ENCODE measurements around the gene HNRNPC. TPM values are rescaled to one million over a fixed set of nuclear protein-coding genes. Genes with fewer than 3 reads are reported as not detected.

HNRNPC gene
- total RNA-seq, 4 donors from 2014 or later = 380 to 454 (median 419) TPM

DNA sequence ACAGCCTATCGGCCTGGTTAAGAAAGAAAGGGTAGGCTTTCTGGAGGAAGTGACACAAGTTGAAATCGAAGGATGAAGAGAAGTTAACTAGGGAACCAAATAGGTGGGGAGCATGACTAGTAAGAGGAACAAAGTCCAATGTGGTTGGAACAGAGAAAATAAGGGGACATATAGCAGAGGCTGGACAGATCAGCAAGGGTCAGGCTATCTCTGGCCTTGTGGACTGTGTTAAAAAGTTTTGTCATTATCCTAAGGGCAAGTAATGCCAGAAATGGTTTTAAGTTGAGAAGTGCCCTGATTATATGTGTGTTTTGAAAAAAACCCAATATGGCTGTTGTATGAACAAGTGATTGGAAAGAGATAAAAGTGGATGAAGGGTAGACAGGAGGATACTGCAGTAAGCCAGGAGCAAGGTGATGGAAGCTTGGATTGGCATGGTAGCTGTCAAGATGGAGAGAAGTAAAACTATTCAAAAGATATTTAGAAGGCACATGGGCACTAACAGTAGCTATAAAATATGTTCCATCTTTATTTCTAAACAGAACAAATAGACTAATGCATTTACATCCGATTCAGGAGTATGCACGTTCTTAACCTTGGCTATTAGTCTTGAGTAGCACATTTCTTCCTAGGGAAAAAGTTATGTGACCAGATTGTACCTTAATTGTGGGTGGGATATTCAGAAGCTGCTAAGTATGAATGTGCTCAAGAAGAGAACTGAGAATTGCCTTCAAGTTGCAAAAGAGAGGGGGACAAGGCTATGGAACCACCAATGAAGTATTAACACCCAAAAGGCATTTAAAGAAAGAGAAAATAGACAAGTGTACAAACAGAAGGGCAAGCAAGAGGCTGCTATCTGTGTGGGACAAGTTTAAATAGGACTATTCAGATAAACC is 66.5 kb downstream of the HNRNPC start:
- Histone ChIP-seq H3K27ac (no peak overlapping the region), H3K27me3 (no peaks in the 10 kb centered on the region), H3K4me1 (peaks cover 18 to 19% of the 10 kb centered on the region in 2 donors), H3K36me3 (peaks cover 8% of the 10 kb centered on the region in 2 donors), H3K9me3 (no peaks in the 10 kb centered on the region), H3K4me3 (replicated peaks in 1 of 3) (no peak overlapping the region)
- no peak for DNase-seq
- whole genome bisulfite sequencing, 2 donors = 90 to 94% methylated on average over 4 of the region's 4 CpGs
- intact Hi-C loops (cut with DNase I) = no loop called here
- TF ChIP-seq, protein P1, sequence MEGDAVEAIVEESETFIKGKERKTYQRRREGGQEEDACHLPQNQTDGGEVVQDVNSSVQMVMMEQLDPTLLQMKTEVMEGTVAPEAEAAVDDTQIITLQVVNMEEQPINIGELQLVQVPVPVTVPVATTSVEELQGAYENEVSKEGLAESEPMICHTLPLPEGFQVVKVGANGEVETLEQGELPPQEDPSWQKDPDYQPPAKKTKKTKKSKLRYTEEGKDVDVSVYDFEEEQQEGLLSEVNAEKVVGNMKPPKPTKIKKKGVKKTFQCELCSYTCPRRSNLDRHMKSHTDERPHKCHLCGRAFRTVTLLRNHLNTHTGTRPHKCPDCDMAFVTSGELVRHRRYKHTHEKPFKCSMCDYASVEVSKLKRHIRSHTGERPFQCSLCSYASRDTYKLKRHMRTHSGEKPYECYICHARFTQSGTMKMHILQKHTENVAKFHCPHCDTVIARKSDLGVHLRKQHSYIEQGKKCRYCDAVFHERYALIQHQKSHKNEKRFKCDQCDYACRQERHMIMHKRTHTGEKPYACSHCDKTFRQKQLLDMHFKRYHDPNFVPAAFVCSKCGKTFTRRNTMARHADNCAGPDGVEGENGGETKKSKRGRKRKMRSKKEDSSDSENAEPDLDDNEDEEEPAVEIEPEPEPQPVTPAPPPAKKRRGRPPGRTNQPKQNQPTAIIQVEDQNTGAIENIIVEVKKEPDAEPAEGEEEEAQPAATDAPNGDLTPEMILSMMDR (IDR thresholded peaks at IDR 0.05) = no peak

DNA sequence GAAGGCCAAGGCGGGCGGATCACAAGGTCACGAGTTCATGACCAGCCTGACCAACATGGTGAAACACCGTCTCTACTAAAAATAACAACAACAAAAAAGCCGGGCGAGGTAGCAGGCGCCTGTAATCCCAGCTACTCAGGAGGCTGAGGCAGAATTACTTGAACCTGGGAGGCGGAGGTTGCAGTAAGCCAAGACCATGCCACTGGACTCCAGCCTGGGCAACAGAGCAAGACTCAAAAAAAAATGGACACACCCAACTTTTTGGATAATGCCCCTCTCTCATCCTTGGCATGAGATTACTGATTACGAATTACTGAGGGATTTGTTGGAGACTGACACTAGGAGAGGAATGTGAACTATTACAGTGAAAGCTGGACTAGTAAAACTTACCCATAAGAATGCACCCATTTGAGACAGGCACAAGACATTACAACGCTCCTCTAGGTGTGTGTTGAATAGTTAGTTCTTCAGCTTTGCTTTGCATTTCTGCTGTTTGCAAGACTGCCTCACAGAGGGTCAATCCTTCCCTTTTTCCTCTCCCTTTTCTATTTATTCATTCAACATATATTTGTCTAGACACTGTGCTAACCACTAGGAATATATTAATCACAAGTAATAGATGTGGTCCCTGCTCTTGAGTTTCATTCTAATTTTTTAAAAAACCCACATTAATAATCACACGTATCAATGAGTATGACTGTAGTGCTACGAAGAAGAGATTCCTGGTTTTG is 67.3 kb downstream of the HNRNPC start:
- Histone ChIP-seq H3K27ac (no peak overlapping the region), H3K9me3 (no peaks in the 10 kb centered on the region), H3K36me3 (no peaks in the 10 kb centered on the region), H3K4me1 (peaks cover 14% of the 10 kb centered on the region in 2 donors), H3K27me3 (no peaks in the 10 kb centered on the region), H3K4me3 (replicated peaks in 1 of 3) (no peak overlapping the region)
- WGBS, 2 donors = 80 to 81% methylated on average over 12 of the region's 12 CpGs
- TF ChIP-seq POLR2A (IDR thresholded peaks at IDR 0.05) = no peak
- intact Hi-C loops (cut with DNase I) = no loop called here
- DNase-seq = no peak

DNA sequence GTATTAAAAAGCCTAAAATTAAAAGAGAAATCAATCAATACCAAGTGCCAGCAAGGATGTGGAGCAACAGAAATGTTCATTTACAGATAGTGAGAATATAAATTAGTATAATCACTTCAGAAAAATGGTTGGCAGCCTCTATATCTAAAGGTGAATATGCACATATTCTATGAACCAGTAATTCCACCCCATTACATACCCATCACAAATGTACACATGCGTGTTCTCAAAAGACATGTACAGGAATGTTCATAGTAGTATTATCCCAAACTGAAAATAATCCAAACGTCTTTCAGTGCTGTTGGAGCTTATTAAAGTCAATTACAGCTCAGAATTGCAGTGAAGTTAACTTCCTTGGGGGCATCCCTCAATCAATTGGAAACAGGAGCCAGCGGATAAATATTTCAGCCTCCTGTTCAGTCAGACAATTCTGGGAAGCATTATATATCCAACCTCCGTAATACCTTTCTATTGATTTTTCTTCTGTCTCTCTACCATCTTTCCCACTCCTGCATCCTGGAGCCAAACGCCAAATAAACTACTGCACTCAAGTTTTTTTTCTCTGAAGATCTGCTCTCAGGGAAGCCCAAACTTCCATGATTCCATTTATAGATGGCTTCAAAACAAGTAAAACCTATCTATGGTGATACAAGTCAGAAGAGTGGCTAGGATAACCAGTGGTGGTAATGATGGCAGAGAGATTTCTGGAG is 68.3 kb downstream of the HNRNPC start:
- WGBS, 2 donors = 81 to 82% methylated on average over 5 of the region's 5 CpGs
- no peaks in the 10 kb centered on the region for H3K9me3 ChIP-seq
- TF ChIP-seq POLR2A (IDR thresholded peaks at IDR 0.05) = no peak
- TF ChIP-seq, protein P1 (IDR thresholded peaks at IDR 0.05) = no peak
- H3K36me3 ChIP-seq = no peaks in the 10 kb centered on the region
- H3K4me3 ChIP-seq (replicated peaks in 1 of 3) = no peak overlapping the region
- peaks cover 7 to 9% of the 10 kb centered on the region in 2 donors for H3K4me1 ChIP-seq
- no peak for DNase-seq
- no peaks in the 10 kb centered on the region for H3K27me3 ChIP-seq
- no peak overlapping the region for H3K27ac ChIP-seq
- intact Hi-C loops (cut with DNase I) = no loop called here

DNA sequence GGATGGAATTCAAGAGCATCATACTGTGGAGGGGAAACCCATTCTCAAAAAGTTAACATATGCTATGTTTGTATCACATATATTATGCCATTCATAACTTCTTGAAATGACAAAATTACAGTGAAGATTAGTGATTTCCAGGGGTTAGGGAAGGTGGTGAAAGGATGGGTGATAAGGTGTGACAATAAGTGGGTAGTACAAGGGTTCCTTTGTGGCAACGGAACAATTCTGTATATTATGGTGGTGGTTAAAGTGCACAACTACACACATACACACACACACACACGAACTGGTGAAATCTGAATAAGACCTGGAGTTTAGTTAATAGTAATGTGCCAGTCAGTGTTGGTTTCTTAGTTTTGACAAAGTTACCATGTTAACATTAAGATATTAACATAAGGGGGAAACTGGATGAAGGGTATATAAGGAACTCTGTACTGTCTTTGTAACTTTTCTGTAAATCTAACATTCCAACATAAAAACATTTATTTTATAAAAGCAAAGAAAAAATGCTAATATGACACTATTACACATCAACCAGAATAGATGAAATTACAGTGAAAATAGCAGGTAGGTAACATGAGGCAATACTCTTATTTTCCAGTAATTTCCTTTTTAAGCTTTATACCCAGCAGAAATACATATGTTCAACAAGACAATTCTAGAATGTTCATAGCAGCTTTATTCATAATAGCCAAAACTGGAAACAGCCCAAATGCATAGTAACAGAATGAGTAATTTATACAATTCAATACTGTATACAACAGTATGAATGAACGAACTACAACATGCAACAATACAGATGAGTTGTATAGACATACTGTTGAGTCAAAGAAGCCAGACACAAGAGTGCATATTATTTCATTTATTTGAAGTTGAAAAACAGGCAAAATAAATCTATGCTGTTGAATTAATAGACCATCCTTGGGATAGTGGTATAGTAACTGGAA is 69.4 kb downstream of the HNRNPC start:
- Histone ChIP-seq H3K4me3 (replicated peaks in 1 of 3) (no peak overlapping the region), H3K4me1 (peaks cover under 1 to 1% of the 10 kb centered on the region in 2 donors), H3K9me3 (no peaks in the 10 kb centered on the region), H3K27me3 (no peaks in the 10 kb centered on the region), H3K36me3 (no peaks in the 10 kb centered on the region), H3K27ac (no peak overlapping the region)
- WGBS, 2 donors = 74 to 82% methylated on average over 3 of the region's 3 CpGs
- DNase-seq = no peak
- intact Hi-C loops (cut with DNase I) = no loop called here
- TF ChIP-seq POLR2A (IDR thresholded peaks at IDR 0.05) = no peak
- TF ChIP-seq, protein P1 (IDR thresholded peaks at IDR 0.05) = no peak

Data from thyroid gland (tissue), 4 donors.